Upper lobe of left lung (tissue), 6 donors: ENCODE measurements around the gene JPH4. TPM values are rescaled to one million over a fixed set of nuclear protein-coding genes. Genes with fewer than 3 reads are reported as not detected.

ENCODE experiments used
- ATAC-seq, 2 donors: fragments of 200-7000 bp; cut with Tn5 transposase; one replicate each; pipeline ENCODE4 v1.9.1; 2022; ENCODE audit warnings: mild to moderate bottlenecking in 2 of 2, moderate library complexity in 2 of 2; ENCODE audit not compliant: low FRiP score in 2 of 2
- DNase-seq, 2 donors: peaks; one replicate each; pipeline ENCODE4 v3.0.0-alpha.2; 2019 to 2020
- H3K27ac ChIP-seq, 4 donors: fragments of 200-600 bp; sonication (generic); one replicate each; pipeline ENCODE4 v1.5.1; 2016 to 2019
- H3K27me3 ChIP-seq, 4 donors: fragments of 200-600 bp; sonication (generic); one replicate each; pipeline ENCODE4 v1.5.1; 2017 to 2019
- H3K36me3 ChIP-seq, 4 donors: fragments of 200-600 bp; sonication (generic); one replicate each; pipeline ENCODE4 v1.5.1; 2016 to 2019
- H3K4me1 ChIP-seq, 4 donors: fragments of 200-600 bp; sonication (generic); one replicate each; pipeline ENCODE4 v1.5.1; 2018 to 2019
- H3K4me3 ChIP-seq, 4 donors: fragments of 200-600 bp; sonication (generic); one replicate each; pipeline ENCODE4 v1.5.1; 2017 to 2019; ENCODE audit warnings: mild to moderate bottlenecking in 2 of 4, moderate library complexity in 1 of 4
- H3K9me3 ChIP-seq, 4 donors: fragments of 200-600 bp; sonication (generic); one replicate each; pipeline ENCODE4 v1.5.1; 2018 to 2019
- CTCF ChIP-seq, 6 experiments: fragments of 450-650 bp in 4 of 6; fragments of 200-600 bp in 2 of 6; sonication (generic) in 2 of 6; IDR thresholded peaks; one replicate each; pipeline ENCODE4 v1.5.1; 2016 to 2019; ENCODE audit warnings: antibody characterized with exemption in 6 of 6
- EP300 ChIP-seq, 4 donors: sonication (generic); formaldehyde crosslinking; IDR thresholded peaks; one replicate each; pipeline ENCODE4 v1.5.1; 2017; ENCODE audit warnings: antibody characterized with exemption in 4 of 4, control low read depth in 2 of 4
- POLR2A ChIP-seq, 4 donors: fragments of 450-650 bp; IDR thresholded peaks; one replicate each; pipeline ENCODE4 v1.5.1; 2016 to 2017; ENCODE audit warnings: antibody characterized with exemption in 4 of 4, mild to moderate bottlenecking in 2 of 4
- POLR2AphosphoS5 ChIP-seq, 2 donors: sonication (generic); formaldehyde crosslinking; IDR thresholded peaks; one replicate each; pipeline ENCODE4 v1.5.1; 2017; ENCODE audit warnings: antibody characterized with exemption in 2 of 2
- WGBS, 2 donors: methylation state at CpG; one replicate each; pipeline ENCODE4 v1.1.5; 2017 to 2018; 5-methylcytosine and 5-hydroxymethylcytosine counted together
- total RNA-seq, 6 donors: library from RNA; depleted of rRNA in 4 of 6; stranded (reverse); fragments of >200 nt in 4 of 6; gene quantifications; one replicate each; pipeline versions ENCODE4 v1.1.0 to v1.2.1, GENCODE V29; 2016 to 2021
- donor health status: DM: no; HTN: no; CAD: no; lungs with moderate emphysema.
- donor health status: DM: no; HTN: yes; CAD: no; lungs with severe emphysema.

Gene JPH4
- total RNA-seq, 6 donors from 2014 or later: 0.69 to 6.5 (median 2.5) TPM

- WGBS, 2 donors: 84 to 89% methylated on average over 9 of the region's 9 CpGs
- Histone ChIP-seq H3K27me3 (no peaks in the 10 kb centered on the region), H3K27ac (no peak overlapping the region), H3K36me3 (peaks cover 0 to 4% (median 0%) of the 10 kb centered on the region in 4 donors), H3K9me3 (no peaks in the 10 kb centered on the region), H3K4me3 (no peak overlapping the region), H3K4me1 (no peaks in the 10 kb centered on the region)
- DNase-seq: no peak
- no peak for ATAC-seq
- TF ChIP-seq POLR2AphosphoS5 (IDR thresholded peaks at IDR 0.05): no peak
- no peak for TF ChIP-seq EP300 (IDR thresholded peaks at IDR 0.05)
- no peak for TF ChIP-seq POLR2A (IDR thresholded peaks at IDR 0.05)
- TF ChIP-seq CTCF (IDR thresholded peaks at IDR 0.05): no peak
Observed at GRCh38 chr14:23522643-23523198, 55.9 kb downstream of the JPH4 start.

GRCh38 chr14:23521785-23522640 is 56.6 kb downstream of the JPH4 start:
- H3K27ac ChIP-seq: no peak overlapping the region
- TF ChIP-seq CTCF (IDR thresholded peaks at IDR 0.05): no peak
- no peak for TF ChIP-seq EP300 (IDR thresholded peaks at IDR 0.05)
- no peak for TF ChIP-seq POLR2AphosphoS5 (IDR thresholded peaks at IDR 0.05)
- TF ChIP-seq POLR2A (IDR thresholded peaks at IDR 0.05): no peak
- H3K36me3 ChIP-seq: peaks cover 0 to 4% (median 0%) of the 10 kb centered on the region in 4 donors
- no peaks in the 10 kb centered on the region for H3K27me3 ChIP-seq
- no peak for DNase-seq
- no peaks in the 10 kb centered on the region for H3K9me3 ChIP-seq
- no peak overlapping the region for H3K4me3 ChIP-seq
- ATAC-seq: no peak
- 80 to 82% methylated on average over 13 to 20 of the region's 20 CpGs for WGBS, 2 donors
- H3K4me1 ChIP-seq: no peaks in the 10 kb centered on the region

GRCh38 chr14:23520899-23521533 is 57.6 kb downstream of the JPH4 start:
- H3K4me3 ChIP-seq: no peak overlapping the region
- H3K36me3 ChIP-seq: peaks cover 0 to 4% (median 0%) of the 10 kb centered on the region in 4 donors
- H3K9me3 ChIP-seq: no peaks in the 10 kb centered on the region
- DNase-seq (no peak), ATAC-seq (no peak)
- 83 to 87% methylated on average over 14 of the region's 14 CpGs for WGBS, 2 donors
- no peaks in the 10 kb centered on the region for H3K27me3 ChIP-seq
- H3K4me1 ChIP-seq: no peaks in the 10 kb centered on the region
- H3K27ac ChIP-seq: no peak overlapping the region
- TF ChIP-seq CTCF (IDR thresholded peaks at IDR 0.05): no peak
- no peak for TF ChIP-seq POLR2A (IDR thresholded peaks at IDR 0.05)
- no peak for TF ChIP-seq POLR2AphosphoS5 (IDR thresholded peaks at IDR 0.05)
- no peak for TF ChIP-seq EP300 (IDR thresholded peaks at IDR 0.05)

- no peaks in the 10 kb centered on the region for H3K4me1 ChIP-seq
- H3K36me3 ChIP-seq: peaks cover 0 to 4% (median 0%) of the 10 kb centered on the region in 4 donors
- H3K27me3 ChIP-seq: no peaks in the 10 kb centered on the region
- DNase-seq (no peak), ATAC-seq (no peak)
- no peaks in the 10 kb centered on the region for H3K9me3 ChIP-seq
- 80 to 83% methylated on average over 3 to 4 of the region's 4 CpGs for WGBS, 2 donors
- no peak for TF ChIP-seq POLR2A (IDR thresholded peaks at IDR 0.05)
- no peak for TF ChIP-seq EP300 (IDR thresholded peaks at IDR 0.05)
- TF ChIP-seq POLR2AphosphoS5 (IDR thresholded peaks at IDR 0.05): no peak
- no peak for TF ChIP-seq CTCF (IDR thresholded peaks at IDR 0.05)
- H3K27ac ChIP-seq: no peak overlapping the region
- no peak overlapping the region for H3K4me3 ChIP-seq
Observed at GRCh38 chr14:23518709-23519108, 59.9 kb downstream of the JPH4 start.

Other genes with a start within 250 kb of the JPH4 start
- gene SLC22A17, start 225.9 kb downstream of the JPH4 start, total RNA-seq: 10 to 100 TPM in 4 of 6 donors, 1 to 10 TPM in 2; 5.8 to 16.8 (median 12.4) TPM
- 10 to 100 TPM in 3 of 6 donors, 1 to 10 TPM in 3; 4.1 to 18.9 (median 9.3) TPM for gene EFS, start 213.6 kb downstream of the JPH4 start, total RNA-seq
- not detected for gene IL25, start 206.0 kb downstream of the JPH4 start, total RNA-seq
- gene CMTM5, start 201.7 kb downstream of the JPH4 start, total RNA-seq: 1 to 10 TPM in 3 of 6 donors, under 1 TPM in 1, not detected in 2; 0.47 to 3.1 (median 2.3) TPM
- not detected for gene MYH6, start 170.5 kb downstream of the JPH4 start, total RNA-seq
- gene MYH7, start 143.1 kb downstream of the JPH4 start, total RNA-seq: not detected
- gene NGDN, start 109.1 kb downstream of the JPH4 start, total RNA-seq: 10 to 100 TPM; 25.4 to 42.6 (median 35.5) TPM
- gene ZFHX2, start 27.0 kb downstream of the JPH4 start, total RNA-seq: 1 to 10 TPM; 1.7 to 6.3 (median 3.0) TPM
- 10 to 100 TPM; 16.7 to 27.2 (median 20.4) TPM for gene THTPA, start 22.5 kb downstream of the JPH4 start, total RNA-seq
- gene AP1G2, start 11.0 kb downstream of the JPH4 start, total RNA-seq: 100 to 1,000 TPM in 5 of 6 donors, 10 to 100 TPM in 1; 73.9 to 418 (median 140) TPM
- gene DHRS2, start 57.6 kb upstream of the JPH4 start, total RNA-seq: 1 to 10 TPM in 2 of 6 donors, under 1 TPM in 3, not detected in 1; 0.30 to 5.2 (median 0.76) TPM